Osteoblast (primary cell): ENCODE data around the gene GPR155. TPM values are rescaled to one million over a fixed set of nuclear protein-coding genes. Genes with fewer than 3 reads are reported as not detected.
"Not testable (repeated sequence)": the region's sequence is repeated elsewhere in the genome, so short reads cannot be mapped to it uniquely, and the experiment has no call there.

Source experiments
- DNase-seq: peaks from one replicate; pipeline ENCODE4 v3.0.0; 2011; ENCODE audit warnings: low spot score, mixed read lengths; ENCODE audit not compliant: insufficient read length; ENCODE audit errors: missing footprints
- H2AFZ ChIP-seq: 2 replicates; pipeline ENCODE4 v1.6.0; 2011; ENCODE audit warnings: mild to moderate bottlenecking, low read length
- H3K27ac ChIP-seq: 2 replicates; pipeline ENCODE4 v1.5.1; 2011; ENCODE audit warnings: mild to moderate bottlenecking, low read depth, low read length, moderate library complexity
- H3K27me3 ChIP-seq: 2 replicates; pipeline ENCODE4 v1.6.0; 2012; ENCODE audit warnings: mild to moderate bottlenecking, control low read depth, inconsistent platforms, low read length, moderate library complexity; ENCODE audit not compliant: insufficient read depth
- H3K36me3 ChIP-seq: 2 replicates; pipeline ENCODE4 v1.5.1; 2011; ENCODE audit warnings: mild to moderate bottlenecking, low read length, control low read depth, moderate library complexity; ENCODE audit not compliant: insufficient read depth
- H3K4me1 ChIP-seq: 2 replicates; pipeline ENCODE4 v1.5.1; 2011; ENCODE audit warnings: mild to moderate bottlenecking, low read length, control low read depth, moderate library complexity; ENCODE audit not compliant: insufficient read depth
- H3K4me2 ChIP-seq: 2 replicates; pipeline ENCODE4 v1.6.0; 2011; ENCODE audit warnings: mild to moderate bottlenecking, low read length; ENCODE audit not compliant: insufficient read depth
- H3K4me3 ChIP-seq: fragments of 200-600 bp; sonication (generic); 3 replicates; pipeline ENCODE4 v1.5.1; 2012; ENCODE audit warnings: mild to moderate bottlenecking, low read length, inconsistent platforms; ENCODE audit not compliant: insufficient read depth
- H3K79me2 ChIP-seq: 2 replicates; pipeline ENCODE4 v1.6.0; 2012; ENCODE audit warnings: mild to moderate bottlenecking, low read length, control low read depth, inconsistent platforms; ENCODE audit not compliant: insufficient read depth
- H3K9me3 ChIP-seq: 2 replicates; pipeline ENCODE4 v1.5.1; 2011; ENCODE audit warnings: low read depth, low read length, control low read depth
- H4K20me1 ChIP-seq: 2 replicates; pipeline ENCODE4 v1.6.0; 2012; ENCODE audit warnings: mild to moderate bottlenecking, low read length, control low read depth; ENCODE audit not compliant: insufficient read depth
- CTCF ChIP-seq: IDR thresholded peaks from 2 replicates; pipeline ENCODE4 v1.5.1; 2011; ENCODE audit warnings: mild to moderate bottlenecking, low read depth, low read length, moderate library complexity; ENCODE audit errors: extremely low read depth
- total RNA-seq: library from RNA; depleted of rRNA; stranded (reverse); fragments of >200 nt; gene quantifications from 2 replicates; pipeline ENCODE4 v1.2.3, GENCODE V29; 2012

The GPR155 gene
- total RNA-seq, 1 donor = 4.3 TPM

DNA sequence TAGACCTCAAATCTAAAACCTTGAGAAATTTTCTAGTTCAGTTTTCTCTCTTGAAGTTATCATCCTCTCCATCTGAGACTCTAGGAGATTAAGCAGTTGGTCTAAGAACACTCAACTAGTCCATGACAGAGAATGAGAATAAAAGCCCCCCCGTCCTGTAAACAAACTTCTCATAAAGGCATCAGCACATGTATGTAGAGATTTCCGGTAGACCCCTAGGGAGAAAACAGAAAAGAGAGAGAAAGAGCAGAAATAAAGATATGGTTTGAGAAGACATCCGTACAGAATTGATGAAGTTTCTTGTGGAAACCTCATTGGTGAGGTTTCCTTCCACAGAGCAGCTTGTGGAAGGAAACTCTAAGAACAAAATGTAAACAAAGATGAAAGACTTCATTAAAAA lies 3.2 kb upstream of the GPR155 start:
- H3K27ac ChIP-seq = no peak overlapping the region
- H4K20me1 ChIP-seq = no peaks in the 10 kb centered on the region
- no peak for DNase-seq
- no peaks in the 10 kb centered on the region for H3K36me3 ChIP-seq
- peaks cover 3% of the 10 kb centered on the region for H3K27me3 ChIP-seq
- no peaks in the 10 kb centered on the region for H3K79me2 ChIP-seq
- no peak overlapping the region for H3K4me2 ChIP-seq
- H3K9me3 ChIP-seq = no peaks in the 10 kb centered on the region
- no peak overlapping the region for H3K4me3 ChIP-seq
- TF ChIP-seq CTCF = no peak
- peaks cover 6% of the 10 kb centered on the region for H3K4me1 ChIP-seq
- no peak overlapping the region for H2AFZ ChIP-seq

DNA sequence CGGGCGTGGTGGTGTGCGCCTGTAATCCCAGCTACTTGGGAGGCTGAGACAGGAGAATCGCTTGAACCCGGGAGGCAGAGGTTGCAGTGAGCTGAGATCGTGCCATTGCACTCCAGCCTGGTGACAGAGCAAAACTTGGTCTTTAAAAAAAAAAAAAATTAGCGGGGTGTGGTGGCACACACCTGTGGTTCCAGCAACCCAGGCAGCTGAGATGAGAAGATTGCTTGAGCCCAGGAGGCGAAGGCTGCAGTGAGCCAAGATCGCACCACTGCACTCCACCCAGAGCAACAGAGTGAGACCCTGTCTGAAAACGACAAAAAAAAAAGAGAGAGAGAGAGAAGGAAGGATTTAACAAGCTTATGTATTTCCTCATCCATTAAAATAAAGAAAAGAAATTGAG lies 2.7 kb upstream of the GPR155 start:
- not testable (repeated sequence) for H2AFZ ChIP-seq, H3K9me3 ChIP-seq, H3K27ac ChIP-seq, DNase-seq, H4K20me1 ChIP-seq, H3K4me2 ChIP-seq, H3K4me1 ChIP-seq, H3K79me2 ChIP-seq, H3K36me3 ChIP-seq, H3K4me3 ChIP-seq, H3K27me3 ChIP-seq

GRCh38 chr2:174487820-174488162 lies 962 bp upstream of the GPR155 start:
- no peak for DNase-seq
- Histone ChIP-seq H3K27me3 (no peaks in the 10 kb centered on the region), H3K79me2 (no peaks in the 10 kb centered on the region), H2AFZ (peak overlapping the region; percentile 97), H3K9me3 (no peaks in the 10 kb centered on the region), H3K4me1 (peaks cover 6% of the 10 kb centered on the region), H3K4me3 (peak overlapping the region; percentile 74), H3K36me3 (no peaks in the 10 kb centered on the region), H4K20me1 (no peaks in the 10 kb centered on the region), H3K4me2 (peak overlapping the region; percentile 88), H3K27ac (no peak overlapping the region)
- TF ChIP-seq CTCF = no peak

DNA sequence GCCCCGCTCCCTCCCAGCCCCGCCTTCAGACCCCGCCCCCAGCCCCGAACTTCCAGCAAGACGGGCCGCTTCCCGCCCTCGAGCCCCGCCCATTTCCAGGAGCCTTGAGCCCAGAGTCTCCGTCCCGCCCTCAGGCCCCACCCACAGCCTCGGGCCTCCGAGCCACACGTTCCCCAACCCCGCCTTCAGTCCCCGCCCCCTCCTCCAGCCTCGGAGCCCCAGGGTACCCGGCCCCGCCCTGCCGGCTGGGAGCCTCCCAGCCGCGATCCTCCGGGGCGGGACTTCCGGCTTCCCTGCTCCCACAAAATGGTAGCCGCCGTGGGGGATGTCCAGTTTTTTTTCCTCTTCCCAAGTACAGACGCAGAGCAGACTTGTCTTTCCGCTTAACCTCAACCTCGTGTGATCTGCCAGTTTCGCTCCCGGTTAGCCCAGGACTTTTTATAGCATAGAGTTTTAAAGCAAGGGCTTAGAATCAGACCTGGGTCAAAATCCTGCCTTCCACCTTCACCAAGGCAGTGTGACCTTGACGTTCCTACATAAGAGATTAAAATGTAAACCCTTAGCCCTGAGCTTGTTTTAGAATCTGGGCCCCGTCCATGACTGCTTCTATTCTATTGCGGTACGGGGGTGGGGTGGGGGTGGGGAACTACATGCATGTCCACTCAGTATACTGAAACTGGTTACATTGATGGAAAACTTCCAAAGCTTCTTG lies 435 bp upstream of the GPR155 start:
- TF ChIP-seq CTCF = no peak
- peak; percentile 98 for DNase-seq
- H3K27ac ChIP-seq = peak overlapping the region; percentile 61

More for the DNA sequence above, 435 bp upstream of the GPR155 start:
- no peaks in the 10 kb centered on the region for H3K36me3 ChIP-seq
- no peaks in the 10 kb centered on the region for H3K79me2 ChIP-seq
- no peaks in the 10 kb centered on the region for H4K20me1 ChIP-seq
- H3K9me3 ChIP-seq = no peaks in the 10 kb centered on the region
- H3K27me3 ChIP-seq = no peaks in the 10 kb centered on the region
- H3K4me1 ChIP-seq = peaks cover 6% of the 10 kb centered on the region
- H2AFZ ChIP-seq = peak overlapping the region; percentile 97
- peak overlapping the region; percentile 91 for H3K4me2 ChIP-seq
- H3K4me3 ChIP-seq = peak overlapping the region; percentile 88
